ENCODE measurements around the gene LZTR1.

LZTR1 gene

GRCh38 chr22:21043860-21044535 is 61.9 kb downstream of the LZTR1 start:
- Histone ChIP-seq H3K4me3 (IDR thresholded peaks at IDR 0.05; ENCODE audit: insufficient read depth, low read depth, low read length) (no peak overlapping the region), H3K27me3 (ENCODE audit: insufficient read depth, low read depth) (no peaks in the 10 kb centered on the region; the same call in 1 of the 2 replicates)

DNA sequence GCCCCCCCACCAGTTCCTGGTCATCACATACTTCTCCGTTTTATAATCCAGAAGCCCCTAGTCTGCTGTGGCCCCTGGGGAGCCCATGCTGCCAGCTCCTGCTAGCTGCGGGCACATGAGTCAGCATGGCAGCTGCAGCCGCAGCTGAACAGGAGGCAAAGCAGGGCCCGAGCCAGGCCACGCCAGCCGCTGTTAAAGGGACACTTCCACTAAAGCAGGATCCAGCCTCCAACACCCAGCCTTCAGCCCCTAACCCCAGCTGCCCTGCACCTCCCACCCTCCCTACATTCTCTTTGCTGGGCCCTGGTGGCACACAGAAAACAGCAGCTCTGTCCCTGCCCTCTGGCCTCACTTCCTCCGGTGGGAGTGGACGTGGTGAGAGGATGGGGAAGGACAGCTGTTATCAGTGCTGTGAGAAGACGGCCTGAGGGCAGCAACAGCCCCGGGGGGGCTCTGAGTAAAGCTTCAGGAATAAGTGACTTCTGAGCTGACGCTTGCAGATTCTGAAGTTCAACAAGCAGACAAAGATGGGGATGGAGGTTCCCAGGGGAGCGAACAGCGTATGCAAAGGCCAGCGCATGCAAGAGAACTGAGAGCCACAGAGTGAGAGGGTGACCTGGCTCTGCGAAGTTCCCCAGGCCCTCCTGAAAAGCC is 63.0 kb downstream of the LZTR1 start:
- no peak overlapping the region for H3K27ac ChIP-seq
- H2AFZ ChIP-seq (ENCODE audit: low read depth) = peak overlapping the region; percentile 80; the same call in 1 of the 2 replicates

More at GRCh38 chr22:21043860-21044535, 61.9 kb downstream of the LZTR1 start:
- Histone ChIP-seq H3K36me3 (ENCODE audit: insufficient read depth) (no peaks in the 10 kb centered on the region), H3K9ac (no peak overlapping the region), H3K4me2 (no peak overlapping the region), H4K20me1 (ENCODE audit: insufficient read depth) (no peaks in the 10 kb centered on the region), H2AFZ (ENCODE audit: low read depth) (no peak overlapping the region), H3K27ac (no peak overlapping the region), H3K4me1 (ENCODE audit: low read depth, poor library complexity, severe bottlenecking) (peaks cover 7% of the 10 kb centered on the region), H3K79me2 (ENCODE audit: insufficient read depth, low read depth) (no peaks in the 10 kb centered on the region)
- no peak for TF ChIP-seq CTCF (conservative IDR thresholded peaks at IDR 0.05; ENCODE audit: low read depth, low read length)

GRCh38 chr22:21045585-21046294 is 63.6 kb downstream of the LZTR1 start, which contains the start of gene LRRC74B:
TSS of gene LRRC74B (plus strand) at chr22:21045946. CDS start at chr22:21045987, 41 bp downstream.
- Histone ChIP-seq H3K27me3 (ENCODE audit: insufficient read depth, low read depth) (no peaks in the 10 kb centered on the region; the same call in 1 of the 2 replicates), H3K36me3 (ENCODE audit: insufficient read depth) (no peaks in the 10 kb centered on the region), H3K79me2 (ENCODE audit: insufficient read depth, low read depth) (no peaks in the 10 kb centered on the region), H3K4me2 (peak within 1 kb of the TSS; percentile 75), H3K4me1 (ENCODE audit: low read depth, poor library complexity, severe bottlenecking) (peaks cover 7% of the 10 kb centered on the region), H3K9ac (peak within 1 kb of the TSS; percentile 45; the same call in 1 of the 2 replicates), H3K27ac (no peak within 1 kb of the TSS), H4K20me1 (ENCODE audit: insufficient read depth) (no peaks in the 10 kb centered on the region), H2AFZ (ENCODE audit: low read depth) (peak within 1 kb of the TSS; percentile 80; the same call in 1 of the 2 replicates), H3K4me3 (IDR thresholded peaks at IDR 0.05; ENCODE audit: insufficient read depth, low read depth, low read length) (no peak within 1 kb of the TSS)
- TF ChIP-seq CTCF (conservative IDR thresholded peaks at IDR 0.05; ENCODE audit: low read depth, low read length) = no peak

More for the DNA sequence above, 63.0 kb downstream of the LZTR1 start:
- TF ChIP-seq CTCF (conservative IDR thresholded peaks at IDR 0.05; ENCODE audit: low read depth, low read length) = no peak
- no peaks in the 10 kb centered on the region for H4K20me1 ChIP-seq (ENCODE audit: insufficient read depth)
- no peak overlapping the region for H3K4me3 ChIP-seq (IDR thresholded peaks at IDR 0.05; ENCODE audit: insufficient read depth, low read depth, low read length)
- H3K4me1 ChIP-seq (ENCODE audit: low read depth, poor library complexity, severe bottlenecking) = peaks cover 7% of the 10 kb centered on the region
- H3K36me3 ChIP-seq (ENCODE audit: insufficient read depth) = no peaks in the 10 kb centered on the region
- H3K9ac ChIP-seq = no peak overlapping the region; the same call in 1 of the 2 replicates
- H3K79me2 ChIP-seq (ENCODE audit: insufficient read depth, low read depth) = no peaks in the 10 kb centered on the region
- peak overlapping the region; percentile 75 for H3K4me2 ChIP-seq
- H3K27me3 ChIP-seq (ENCODE audit: insufficient read depth, low read depth) = no peaks in the 10 kb centered on the region; the same call in 1 of the 2 replicates

DNA sequence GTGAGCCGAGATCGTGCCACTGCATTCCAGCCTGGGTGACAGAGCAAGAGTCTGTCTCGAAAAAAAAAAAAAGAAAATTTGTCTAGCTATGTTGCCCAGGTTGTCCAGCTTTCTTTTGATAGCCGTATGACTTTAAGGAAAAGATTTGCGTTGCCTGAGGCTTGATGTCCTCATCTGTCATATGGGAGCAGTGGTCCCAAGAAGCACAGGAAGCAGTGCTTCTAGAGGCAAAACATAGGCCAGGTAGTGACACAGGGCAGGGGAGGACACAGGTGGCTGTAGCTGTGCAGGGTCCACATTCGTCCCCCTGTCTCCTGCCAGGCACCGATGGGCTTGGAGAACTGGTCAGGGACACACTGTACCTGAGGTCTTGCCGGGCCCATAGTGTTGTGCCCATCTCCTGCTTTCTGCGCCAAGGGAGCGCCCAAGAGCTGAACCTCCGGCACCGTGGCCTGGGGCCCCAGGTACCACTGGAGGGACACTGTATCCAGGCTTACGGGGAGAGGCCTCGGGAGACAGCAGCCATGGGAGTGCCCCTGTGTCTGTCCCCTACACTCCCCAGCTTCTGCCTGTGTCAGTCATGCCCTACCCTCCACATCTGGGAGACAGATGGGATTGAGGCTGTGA is 65.1 kb downstream of the LZTR1 start:
- Histone ChIP-seq H3K27ac (no peak overlapping the region), H3K9ac (no peak overlapping the region)
- TF ChIP-seq CTCF (conservative IDR thresholded peaks at IDR 0.05; ENCODE audit: low read depth, low read length) = no peak

More for the DNA sequence above, 65.1 kb downstream of the LZTR1 start:
- Histone ChIP-seq H3K27me3 (ENCODE audit: insufficient read depth, low read depth) (no peaks in the 10 kb centered on the region; the same call in 1 of the 2 replicates), H3K4me1 (ENCODE audit: low read depth, poor library complexity, severe bottlenecking) (peaks cover 7% of the 10 kb centered on the region), H4K20me1 (ENCODE audit: insufficient read depth) (no peaks in the 10 kb centered on the region), H2AFZ (ENCODE audit: low read depth) (no peak overlapping the region), H3K4me2 (no peak overlapping the region), H3K79me2 (ENCODE audit: insufficient read depth, low read depth) (no peaks in the 10 kb centered on the region), H3K4me3 (IDR thresholded peaks at IDR 0.05; ENCODE audit: insufficient read depth, low read depth, low read length) (no peak overlapping the region), H3K36me3 (ENCODE audit: insufficient read depth) (no peaks in the 10 kb centered on the region)

Data from KMS-11 (cell line).